GM19193 (cell line): ENCODE results near the gene UNC5B.

Experiments
- POLR2A ChIP-seq: IDR thresholded peaks from 4 replicates; pipeline ENCODE4 v1.6.1; 2011; ENCODE audit not compliant: insufficient read depth, insufficient read length; ENCODE audit errors: extremely low read depth

The UNC5B gene

DNA sequence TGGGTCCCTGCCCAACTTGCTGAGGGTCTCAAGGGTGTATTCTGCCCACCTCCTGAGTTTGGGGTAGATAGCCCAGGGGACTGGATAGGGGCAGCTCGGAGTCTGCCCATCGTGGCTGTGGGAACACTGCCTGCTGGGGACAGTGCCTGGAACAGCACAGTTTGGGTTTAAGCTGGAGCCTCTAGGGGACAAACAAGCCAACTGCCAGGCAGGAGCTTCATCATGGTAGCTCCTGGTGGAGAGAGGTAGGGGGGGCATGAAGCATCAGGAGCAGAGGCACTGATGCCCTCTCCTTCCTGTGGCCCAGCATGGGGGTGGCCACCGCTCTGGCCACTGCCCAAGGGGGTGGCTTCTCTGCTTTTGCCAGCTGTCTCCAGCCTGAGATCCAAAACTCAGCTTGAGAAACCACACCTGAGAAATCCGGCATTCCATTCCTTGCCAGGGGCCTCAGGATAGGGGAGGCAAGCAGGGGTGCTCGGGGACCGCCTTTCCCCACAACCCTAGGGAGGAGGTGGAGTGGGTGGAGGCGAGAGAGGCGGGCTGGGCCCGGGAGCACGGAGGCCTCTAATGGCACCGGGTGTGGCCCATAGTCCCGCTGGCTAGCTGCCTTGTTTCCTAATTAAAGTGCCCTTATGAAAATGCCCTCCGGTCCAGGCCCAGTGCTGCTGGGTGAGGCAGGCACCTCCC lies 47.6 kb downstream of the UNC5B start:
- no peak for TF ChIP-seq POLR2A

DNA sequence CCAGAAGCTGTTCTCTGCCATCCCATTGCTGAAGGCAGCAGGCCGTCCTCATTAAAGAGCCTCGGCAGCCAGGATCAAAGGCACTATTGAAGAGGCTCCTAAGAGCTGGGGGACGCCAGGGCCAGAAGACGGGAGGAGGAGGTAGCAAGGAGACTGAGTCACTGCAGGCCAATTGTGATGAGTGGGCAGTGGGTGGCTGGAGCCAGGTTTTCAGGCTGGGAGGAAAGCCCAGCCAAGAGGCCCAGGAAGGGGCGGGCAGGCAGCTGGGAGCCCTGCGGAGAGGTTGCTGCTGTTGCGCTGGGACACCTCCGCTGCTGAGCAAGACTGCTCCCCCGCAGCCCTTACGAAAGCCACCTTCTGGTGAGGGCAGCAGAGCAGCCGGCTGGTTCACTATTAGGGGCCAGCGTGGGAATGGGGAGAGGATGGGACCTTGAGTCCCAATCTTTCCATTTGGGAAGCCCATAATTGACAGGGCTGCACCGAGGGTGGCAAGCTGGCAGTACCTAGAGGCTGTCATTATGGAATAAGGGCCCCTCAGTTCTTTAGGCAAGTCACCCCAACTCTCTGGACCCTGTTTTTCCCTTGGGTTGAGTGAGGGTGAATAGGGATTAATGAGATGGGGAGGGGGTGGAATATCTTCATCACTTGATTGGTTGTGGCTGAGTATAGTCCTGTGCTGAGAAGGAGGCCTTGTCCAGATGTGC lies 48.4 kb downstream of the UNC5B start:
- TF ChIP-seq POLR2A = no peak

DNA sequence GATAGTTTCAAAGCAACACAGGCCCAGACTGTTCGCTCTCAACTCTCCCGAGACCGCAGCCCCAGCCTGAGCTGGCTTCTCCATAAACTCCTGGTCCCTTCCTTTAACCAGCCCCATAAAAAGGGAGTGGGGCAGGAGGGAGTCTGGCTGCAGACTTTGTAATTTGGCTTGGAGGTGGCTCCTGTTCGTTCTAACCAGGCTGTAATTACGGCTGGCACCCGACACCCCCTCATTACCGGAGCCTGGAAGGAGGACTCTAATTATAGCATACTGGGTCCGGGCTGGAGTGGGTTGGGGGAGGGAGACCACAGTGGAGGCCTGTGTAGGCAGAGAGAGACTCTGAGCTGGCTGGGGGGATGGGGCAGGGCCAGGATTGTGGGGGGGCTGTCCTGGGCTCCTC lies 49.7 kb downstream of the UNC5B start:
- TF ChIP-seq POLR2A = no peak

DNA sequence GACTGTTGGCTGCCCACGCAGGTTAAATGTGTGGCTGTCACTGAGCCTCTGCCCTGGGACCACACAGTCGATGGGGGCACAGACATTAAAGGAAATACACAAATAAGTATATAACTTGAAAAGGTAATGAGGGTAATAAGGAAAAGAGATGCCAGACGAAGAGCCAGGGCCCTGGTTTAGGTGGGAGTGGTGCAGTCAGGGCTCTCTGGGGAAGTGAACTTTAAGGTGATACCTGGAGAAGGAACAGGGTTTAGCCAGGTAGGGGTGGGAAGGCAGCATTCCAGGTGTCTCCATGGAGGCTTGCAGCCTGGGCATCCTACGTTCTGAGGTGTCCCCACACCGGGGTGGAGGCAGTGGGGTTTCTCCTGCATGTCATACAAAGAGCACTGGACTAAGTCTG lies 50.4 kb downstream of the UNC5B start:
- TF ChIP-seq POLR2A = no peak

DNA sequence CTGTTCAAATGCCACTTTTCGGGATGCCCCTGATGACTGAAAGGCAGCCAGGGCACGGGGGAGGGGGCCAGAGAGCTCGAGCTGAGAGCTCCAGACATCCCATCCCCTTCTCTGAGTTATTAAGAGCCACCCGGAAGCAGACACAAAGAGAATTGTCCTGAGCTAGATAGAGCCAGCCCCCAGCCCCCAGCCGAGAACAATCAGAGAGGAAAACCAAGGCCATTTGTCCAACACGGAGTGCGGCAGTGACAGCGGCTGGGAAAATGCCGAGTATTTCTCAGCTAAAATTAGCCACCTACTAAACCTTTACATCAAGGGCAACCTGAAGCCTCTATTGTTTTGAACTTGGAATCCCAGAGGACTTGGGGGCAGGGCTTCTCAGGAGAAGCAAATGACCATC lies 51.0 kb downstream of the UNC5B start:
- TF ChIP-seq POLR2A = no peak

DNA sequence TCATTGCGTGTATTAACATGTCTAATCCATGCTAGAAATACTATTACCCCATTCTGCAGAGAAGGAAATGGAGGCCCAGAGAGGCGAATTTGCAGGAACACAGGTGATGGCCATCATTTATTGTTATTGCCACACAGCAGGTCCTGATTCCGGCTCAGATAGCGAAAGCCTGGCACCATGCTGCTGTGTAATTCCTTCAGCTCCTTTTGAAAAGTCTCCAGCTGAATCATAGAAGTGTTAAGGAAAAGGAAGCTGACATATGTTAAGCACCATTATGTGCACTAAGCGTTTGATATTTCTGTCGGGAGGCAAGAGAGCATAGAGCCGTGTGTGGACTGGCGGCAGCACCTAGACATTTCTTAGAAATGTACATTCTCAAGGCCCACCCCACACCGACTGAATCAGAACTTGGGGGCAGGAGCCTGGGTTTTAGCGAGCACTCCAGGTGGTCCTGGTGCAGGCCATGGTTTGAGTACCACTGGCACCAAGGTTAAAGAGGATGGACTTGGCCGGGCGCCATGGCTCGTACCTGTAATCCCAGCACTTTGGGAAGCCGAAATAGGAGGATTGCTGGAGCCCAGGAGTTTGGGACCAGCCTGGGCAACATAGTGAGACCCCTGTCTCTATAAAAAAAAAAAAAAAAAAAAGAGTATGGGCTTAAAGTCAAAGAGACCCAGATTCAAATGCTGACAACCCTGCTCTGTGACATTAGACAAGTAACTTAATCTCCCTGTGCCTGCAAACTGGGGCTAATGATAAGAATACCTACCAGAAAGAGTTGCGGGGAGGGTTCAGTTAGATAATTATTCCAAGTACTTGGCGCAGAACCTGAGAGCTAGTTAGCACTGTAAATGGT lies 52.2 kb downstream of the UNC5B start:
- no peak for TF ChIP-seq POLR2A

DNA sequence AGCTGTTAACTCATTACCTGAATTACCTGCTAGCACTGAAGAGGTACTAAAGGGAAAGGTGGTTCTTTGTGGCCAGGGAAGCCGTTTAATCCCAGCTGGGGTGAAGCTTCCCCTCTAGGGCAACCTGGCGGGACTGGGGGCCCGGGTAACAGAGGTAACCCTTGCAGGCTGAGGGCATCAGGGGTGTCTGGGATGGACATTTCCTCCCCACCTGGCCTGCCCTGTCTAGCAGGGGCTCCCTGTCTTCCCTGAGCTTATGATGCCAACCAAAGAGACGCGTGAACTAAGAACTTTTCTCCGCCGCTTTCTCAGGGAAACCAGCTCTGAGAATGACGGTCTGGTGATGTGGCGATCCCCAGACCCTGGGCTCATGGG lies 52.8 kb downstream of the UNC5B start:
- no peak for TF ChIP-seq POLR2A

DNA sequence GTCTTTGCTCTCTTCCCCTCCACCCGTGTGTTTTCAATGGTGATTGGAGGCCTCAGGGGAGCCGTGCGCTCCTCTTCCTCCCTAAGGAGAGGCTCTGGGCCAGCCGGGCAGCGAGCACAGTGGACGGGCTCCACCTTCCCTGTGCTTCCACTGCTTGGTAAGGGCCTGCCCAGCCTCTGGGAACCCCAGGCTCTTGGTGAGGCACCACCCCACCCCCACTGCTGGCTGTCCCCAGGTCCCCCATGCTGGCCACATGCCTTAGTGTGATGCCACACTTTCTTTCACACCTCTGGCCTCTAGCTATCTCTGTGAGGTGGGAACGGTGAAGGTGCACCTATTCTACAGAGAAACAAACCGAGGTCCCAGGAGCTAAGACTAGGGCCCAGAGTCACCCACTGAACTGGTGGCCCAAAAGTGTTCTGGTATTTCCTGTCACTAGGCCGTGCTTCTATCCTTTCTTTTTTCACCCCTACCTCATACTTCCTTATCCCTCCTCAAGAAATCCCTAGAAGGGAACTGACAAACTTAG lies 53.3 kb downstream of the UNC5B start:
- TF ChIP-seq POLR2A = no peak

DNA sequence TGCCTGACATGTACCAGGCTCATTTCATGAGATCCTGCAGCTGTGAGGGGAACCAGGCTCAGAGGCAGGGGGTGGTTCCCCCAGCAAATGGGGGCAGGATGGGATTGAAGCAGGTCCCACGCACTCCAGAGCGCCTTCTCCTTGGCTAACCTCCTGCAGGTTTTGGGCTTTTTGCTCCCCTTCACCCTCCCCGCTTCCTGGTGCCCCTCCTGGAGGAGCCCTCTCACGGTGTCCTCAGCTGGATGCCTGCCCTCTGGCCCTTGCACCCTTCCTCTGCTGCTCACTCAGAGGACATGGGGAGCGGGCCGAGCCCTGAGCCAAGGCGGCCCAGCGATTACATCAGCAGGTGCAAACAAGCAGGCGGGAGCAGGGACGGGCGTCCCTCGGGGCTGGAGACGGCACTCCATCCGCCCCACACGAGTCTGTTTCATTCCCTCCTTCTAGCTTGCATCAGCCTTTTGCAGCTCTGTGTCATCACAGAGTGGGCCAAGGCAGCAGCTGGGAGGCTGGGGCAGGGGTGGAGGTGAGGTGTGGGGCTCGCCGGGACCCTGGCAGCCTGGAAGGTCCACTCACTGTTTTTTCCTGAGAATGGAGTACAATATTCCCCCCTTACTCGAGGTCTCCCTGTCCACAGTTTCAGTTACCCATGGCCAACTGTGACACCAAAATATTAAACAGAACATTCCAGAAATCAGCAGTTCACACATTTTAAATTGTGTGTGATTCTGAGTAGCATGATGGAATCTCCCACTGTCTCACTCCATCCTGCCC lies 54.0 kb downstream of the UNC5B start:
- TF ChIP-seq POLR2A = no peak

DNA sequence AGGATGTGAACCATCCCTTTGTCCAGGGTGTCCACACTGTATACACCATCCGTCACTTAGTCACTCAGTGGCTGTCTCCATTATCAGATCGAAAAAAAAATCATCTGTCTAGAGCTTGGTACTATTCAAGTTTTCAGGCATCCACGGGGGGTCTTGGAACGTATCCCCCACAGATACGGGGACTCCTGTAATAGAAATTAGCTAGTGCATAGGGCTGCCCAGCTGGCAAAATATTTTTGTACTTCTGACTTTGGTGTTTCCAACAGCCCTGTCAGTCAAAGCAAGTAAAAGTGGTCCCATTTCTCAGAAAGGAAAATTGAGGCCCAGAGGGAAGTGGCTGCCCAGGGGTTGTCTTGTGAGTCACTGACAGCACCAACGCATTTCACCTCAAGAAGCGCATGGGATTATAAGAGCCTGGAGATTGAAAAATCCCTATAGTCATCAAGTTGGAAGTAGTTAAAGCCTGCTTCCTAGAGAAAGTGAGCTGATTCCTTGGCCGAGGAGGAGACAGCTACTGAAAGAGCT lies 54.6 kb downstream of the UNC5B start:
- no peak for TF ChIP-seq POLR2A

DNA sequence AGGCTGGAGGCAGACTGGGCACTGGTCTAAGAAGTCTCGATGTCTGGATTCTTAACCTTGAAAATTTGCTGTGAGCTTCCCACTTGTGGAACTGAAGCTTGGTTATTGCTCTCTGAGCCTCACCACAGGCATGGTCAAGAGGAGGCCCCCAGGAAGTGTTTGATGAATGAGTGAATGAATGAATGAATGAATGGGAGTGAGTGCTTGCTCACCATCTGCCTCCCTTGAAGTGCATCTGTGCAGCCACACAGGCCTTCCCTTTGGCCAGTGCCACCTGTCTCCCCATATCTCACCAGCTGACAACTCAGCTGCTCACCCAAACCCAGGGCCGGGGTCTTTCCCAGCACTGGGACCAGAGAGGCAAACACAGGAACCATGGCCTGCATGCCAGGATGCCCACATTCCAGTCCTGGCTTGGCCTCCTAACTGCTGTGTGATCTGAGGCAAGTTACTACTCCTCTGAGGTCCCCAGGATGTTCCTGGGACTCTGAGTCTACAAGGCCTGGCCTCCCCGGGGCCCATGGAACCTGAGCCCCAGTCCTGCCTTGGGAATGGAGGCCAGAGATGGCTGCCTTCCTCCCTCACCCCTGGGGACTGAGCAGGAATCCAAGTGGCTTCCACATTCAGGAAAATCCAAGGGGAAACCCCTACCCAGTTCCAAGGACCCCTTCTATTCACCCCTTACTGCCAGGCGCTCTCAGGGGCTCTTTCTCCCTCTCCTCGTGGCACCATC lies 55.3 kb downstream of the UNC5B start:
- no peak for TF ChIP-seq POLR2A

DNA sequence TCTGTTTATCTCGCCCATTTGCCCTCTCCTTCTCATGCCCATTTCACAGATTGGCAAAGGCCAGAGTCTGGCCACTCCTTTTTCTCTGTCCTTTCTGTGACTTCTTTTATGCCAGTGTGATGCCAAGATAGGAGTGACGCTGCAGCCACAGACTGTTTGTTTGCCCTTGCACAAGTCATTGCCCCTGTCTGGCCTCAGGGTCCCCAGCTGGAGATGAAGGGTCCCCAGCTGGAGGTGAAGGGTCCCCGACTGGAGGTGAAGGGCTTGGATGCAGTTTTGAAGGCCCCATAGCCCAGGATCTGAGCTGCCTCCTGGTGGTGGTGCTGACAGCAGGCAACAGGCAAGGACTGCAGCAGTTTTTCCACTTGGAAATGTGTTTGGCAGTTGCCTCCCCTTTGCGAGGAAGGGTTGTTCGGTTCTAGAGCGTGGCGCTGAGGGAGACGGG lies 55.9 kb downstream of the UNC5B start:
- TF ChIP-seq POLR2A = no peak

DNA sequence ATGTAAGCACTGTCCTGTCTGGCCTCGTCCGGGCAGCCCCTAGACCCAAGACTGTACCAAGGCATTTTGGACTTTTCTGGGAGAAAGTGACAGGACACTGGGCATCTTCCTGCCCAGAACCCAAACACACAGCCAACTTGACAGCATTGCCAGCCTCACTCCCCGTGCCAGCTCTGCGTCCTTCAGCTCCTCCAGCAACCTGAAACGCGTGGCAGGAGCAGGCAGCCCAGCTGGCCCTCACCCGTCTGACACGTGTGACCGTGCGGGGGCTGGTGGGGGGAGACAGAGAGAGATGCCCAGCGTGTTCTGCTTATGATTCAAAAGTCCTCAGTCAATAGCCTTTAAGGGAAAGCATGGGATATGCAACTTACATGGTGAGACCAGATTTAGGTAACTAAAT lies 56.4 kb downstream of the UNC5B start:
- TF ChIP-seq POLR2A = no peak

DNA sequence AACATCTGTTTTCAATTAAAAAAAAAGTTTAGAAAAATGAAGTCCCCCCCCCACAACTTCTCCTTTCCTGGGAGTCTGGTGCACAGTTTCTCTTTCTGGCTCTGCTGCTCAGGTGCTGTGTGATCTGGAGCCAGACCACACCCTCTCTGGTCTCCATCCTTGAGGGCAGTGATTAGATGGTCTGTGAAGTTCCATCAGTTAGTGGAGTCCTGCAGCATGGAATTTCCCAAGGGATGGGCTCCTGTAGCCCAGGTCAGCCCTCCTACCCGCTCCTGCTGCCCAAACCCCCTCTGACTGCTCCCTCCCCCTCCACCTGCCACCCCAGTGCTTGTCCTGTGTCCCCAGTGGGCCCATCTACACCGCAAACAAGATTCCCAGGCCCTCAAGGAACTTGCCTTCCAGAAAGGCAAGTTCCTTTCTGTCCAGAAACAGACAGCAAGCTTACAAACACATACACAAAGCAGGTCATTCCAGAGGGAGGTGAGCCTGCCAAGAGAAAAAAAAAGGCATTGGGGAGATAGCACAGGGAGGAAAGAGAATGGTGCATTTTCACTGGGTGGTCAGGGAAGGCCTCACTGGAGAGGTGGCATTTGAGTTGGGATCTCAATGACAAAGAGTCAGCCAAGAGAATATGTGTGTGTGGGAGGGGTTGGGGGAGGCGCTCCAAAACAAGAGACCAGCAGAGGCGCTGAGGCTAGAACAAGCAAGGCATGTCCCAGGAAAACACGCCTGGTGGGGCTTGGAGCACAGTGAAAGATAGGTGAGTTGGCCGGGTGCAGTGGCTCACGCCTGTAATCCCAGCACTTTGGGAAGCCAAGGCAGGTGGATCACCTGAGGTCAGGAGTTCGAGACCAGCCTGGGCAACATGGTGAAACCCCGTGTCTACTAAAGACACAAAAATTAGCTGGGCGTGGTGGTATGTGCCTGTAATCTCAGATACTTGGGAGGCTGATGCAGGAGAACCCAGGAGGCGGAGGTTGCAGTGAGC lies 57.2 kb downstream of the UNC5B start:
- no peak for TF ChIP-seq POLR2A
